Measurements from ENCODE around the gene DPEP3. TPM values are rescaled to one million over a fixed set of nuclear protein-coding genes. Genes with fewer than 3 reads are reported as not detected.

The DPEP3 gene
- total RNA-seq, 1 experiment from 2014 or later: 1.6 TPM

DNA sequence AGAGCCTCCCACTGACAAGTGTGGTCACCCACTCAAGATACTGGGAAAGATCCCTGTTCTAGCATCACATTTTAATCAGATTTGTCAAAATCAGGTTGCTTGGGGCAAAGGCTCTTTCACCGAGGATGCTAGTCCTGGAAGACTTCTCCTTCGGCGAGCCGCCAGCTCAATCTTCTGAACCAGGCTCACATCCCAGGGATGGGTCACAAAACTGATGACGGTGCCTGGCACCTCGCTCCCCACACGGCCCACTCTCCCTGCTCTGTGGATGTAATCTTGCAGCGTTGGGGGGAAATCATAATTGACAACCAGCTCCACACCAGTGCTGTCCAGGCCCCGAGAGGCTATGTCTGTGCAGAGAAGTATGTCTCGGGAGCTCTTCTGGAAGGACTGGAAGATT is 41.2 kb upstream of the DPEP3 start (continued):
- TF ChIP-seq, protein P1, sequence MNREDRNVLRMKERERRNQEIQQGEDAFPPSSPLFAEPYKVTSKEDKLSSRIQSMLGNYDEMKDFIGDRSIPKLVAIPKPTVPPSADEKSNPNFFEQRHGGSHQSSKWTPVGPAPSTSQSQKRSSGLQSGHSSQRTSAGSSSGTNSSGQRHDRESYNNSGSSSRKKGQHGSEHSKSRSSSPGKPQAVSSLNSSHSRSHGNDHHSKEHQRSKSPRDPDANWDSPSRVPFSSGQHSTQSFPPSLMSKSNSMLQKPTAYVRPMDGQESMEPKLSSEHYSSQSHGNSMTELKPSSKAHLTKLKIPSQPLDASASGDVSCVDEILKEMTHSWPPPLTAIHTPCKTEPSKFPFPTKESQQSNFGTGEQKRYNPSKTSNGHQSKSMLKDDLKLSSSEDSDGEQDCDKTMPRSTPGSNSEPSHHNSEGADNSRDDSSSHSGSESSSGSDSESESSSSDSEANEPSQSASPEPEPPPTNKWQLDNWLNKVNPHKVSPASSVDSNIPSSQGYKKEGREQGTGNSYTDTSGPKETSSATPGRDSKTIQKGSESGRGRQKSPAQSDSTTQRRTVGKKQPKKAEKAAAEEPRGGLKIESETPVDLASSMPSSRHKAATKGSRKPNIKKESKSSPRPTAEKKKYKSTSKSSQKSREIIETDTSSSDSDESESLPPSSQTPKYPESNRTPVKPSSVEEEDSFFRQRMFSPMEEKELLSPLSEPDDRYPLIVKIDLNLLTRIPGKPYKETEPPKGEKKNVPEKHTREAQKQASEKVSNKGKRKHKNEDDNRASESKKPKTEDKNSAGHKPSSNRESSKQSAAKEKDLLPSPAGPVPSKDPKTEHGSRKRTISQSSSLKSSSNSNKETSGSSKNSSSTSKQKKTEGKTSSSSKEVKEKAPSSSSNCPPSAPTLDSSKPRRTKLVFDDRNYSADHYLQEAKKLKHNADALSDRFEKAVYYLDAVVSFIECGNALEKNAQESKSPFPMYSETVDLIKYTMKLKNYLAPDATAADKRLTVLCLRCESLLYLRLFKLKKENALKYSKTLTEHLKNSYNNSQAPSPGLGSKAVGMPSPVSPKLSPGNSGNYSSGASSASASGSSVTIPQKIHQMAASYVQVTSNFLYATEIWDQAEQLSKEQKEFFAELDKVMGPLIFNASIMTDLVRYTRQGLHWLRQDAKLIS (CRISPR knock-in tag; IDR thresholded peaks at IDR 0.05; ENCODE audit: borderline replicate concordance): no peak
- TF ChIP-seq, protein P2, sequence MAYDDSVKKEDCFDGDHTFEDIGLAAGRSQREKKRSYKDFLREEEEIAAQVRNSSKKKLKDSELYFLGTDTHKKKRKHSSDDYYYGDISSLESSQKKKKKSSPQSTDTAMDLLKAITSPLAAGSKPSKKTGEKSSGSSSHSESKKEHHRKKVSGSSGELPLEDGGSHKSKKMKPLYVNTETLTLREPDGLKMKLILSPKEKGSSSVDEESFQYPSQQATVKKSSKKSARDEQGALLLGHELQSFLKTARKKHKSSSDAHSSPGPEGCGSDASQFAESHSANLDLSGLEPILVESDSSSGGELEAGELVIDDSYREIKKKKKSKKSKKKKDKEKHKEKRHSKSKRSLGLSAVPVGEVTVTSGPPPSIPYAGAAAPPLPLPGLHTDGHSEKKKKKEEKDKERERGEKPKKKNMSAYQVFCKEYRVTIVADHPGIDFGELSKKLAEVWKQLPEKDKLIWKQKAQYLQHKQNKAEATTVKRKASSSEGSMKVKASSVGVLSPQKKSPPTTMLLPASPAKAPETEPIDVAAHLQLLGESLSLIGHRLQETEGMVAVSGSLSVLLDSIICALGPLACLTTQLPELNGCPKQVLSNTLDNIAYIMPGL (CRISPR knock-in tag; IDR thresholded peaks at IDR 0.05): no peak
- TF ChIP-seq ELF4 (CRISPR knock-in tag; IDR thresholded peaks at IDR 0.05; ENCODE audit: low read depth) (no peak), OVOL2 (CRISPR knock-in tag; IDR thresholded peaks at IDR 0.05; ENCODE audit: borderline replicate concordance) (no peak)
- TF ChIP-seq, protein P3, sequence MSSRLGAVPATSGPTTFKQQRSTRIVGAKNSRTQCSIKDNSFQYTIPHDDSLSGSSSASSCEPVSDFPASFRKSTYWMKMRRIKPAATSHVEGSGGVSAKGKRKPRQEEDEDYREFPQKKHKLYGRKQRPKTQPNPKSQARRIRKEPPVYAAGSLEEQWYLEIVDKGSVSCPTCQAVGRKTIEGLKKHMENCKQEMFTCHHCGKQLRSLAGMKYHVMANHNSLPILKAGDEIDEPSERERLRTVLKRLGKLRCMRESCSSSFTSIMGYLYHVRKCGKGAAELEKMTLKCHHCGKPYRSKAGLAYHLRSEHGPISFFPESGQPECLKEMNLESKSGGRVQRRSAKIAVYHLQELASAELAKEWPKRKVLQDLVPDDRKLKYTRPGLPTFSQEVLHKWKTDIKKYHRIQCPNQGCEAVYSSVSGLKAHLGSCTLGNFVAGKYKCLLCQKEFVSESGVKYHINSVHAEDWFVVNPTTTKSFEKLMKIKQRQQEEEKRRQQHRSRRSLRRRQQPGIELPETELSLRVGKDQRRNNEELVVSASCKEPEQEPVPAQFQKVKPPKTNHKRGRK (CRISPR knock-in tag; IDR thresholded peaks at IDR 0.05; ENCODE audit: borderline replicate concordance): no peak
- TF ChIP-seq, protein P4, sequence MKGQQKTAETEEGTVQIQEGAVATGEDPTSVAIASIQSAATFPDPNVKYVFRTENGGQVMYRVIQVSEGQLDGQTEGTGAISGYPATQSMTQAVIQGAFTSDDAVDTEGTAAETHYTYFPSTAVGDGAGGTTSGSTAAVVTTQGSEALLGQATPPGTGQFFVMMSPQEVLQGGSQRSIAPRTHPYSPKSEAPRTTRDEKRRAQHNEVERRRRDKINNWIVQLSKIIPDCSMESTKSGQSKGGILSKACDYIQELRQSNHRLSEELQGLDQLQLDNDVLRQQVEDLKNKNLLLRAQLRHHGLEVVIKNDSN (CRISPR knock-in tag; IDR thresholded peaks at IDR 0.05): no peak
- TF ChIP-seq, protein P5, sequence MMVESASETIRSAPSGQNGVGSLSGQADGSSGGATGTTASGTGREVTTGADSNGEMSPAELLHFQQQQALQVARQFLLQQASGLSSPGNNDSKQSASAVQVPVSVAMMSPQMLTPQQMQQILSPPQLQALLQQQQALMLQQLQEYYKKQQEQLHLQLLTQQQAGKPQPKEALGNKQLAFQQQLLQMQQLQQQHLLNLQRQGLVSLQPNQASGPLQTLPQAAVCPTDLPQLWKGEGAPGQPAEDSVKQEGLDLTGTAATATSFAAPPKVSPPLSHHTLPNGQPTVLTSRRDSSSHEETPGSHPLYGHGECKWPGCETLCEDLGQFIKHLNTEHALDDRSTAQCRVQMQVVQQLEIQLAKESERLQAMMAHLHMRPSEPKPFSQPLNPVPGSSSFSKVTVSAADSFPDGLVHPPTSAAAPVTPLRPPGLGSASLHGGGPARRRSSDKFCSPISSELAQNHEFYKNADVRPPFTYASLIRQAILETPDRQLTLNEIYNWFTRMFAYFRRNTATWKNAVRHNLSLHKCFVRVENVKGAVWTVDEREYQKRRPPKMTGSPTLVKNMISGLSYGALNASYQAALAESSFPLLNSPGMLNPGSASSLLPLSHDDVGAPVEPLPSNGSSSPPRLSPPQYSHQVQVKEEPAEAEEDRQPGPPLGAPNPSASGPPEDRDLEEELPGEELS (CRISPR knock-in tag; IDR thresholded peaks at IDR 0.05): no peak

DNA sequence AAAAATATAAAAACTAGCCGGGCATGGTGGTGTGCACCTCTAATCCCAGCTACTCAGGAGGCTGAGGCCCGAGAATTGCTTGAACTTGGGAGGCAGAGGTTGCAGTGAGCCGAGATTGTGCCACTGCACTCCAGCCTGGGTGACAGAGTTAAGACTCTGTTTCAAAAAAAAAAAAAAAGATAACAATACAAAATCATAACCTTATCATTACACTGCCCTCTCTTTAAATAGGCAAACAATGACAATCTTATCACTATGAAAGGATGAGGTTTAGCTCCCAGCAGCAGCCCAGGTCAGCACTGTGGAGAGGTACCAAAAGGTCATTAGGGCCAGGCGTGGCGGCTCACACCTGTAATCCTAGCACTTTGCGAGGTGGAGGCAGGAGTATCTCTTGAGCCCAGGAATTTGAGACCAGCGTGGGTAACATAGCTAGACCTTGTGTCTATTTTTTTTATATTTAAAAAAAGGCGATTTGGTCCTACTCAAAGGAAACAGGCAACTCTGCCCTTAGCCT is 38.9 kb upstream of the DPEP3 start:
- ChIA-PET CTCF (interaction anchor here (2.5 kb wide), 1 partner anchor 22 kb away, joined by 6 read pairs; no protein-coding TSS in a partner anchor), POLR2A (no interaction called here)
- Mint-ChIP-seq H3K27ac (no peak overlapping the region), H3K9me3 (no peaks in the 10 kb centered on the region), H3K36me3 (peaks cover 6% of the 10 kb centered on the region; the same call in 1 of the 2 replicates), H3K4me1 (peaks cover 13% of the 10 kb centered on the region), H3K27me3 (ENCODE audit: low read depth) (no peaks in the 10 kb centered on the region; the same call in 1 of the 2 replicates), H3K4me3 (no peak overlapping the region)
- no peak for DNase-seq (ENCODE audit: low spot score)
- no peak for ATAC-seq
- TF ChIP-seq, protein P6, sequence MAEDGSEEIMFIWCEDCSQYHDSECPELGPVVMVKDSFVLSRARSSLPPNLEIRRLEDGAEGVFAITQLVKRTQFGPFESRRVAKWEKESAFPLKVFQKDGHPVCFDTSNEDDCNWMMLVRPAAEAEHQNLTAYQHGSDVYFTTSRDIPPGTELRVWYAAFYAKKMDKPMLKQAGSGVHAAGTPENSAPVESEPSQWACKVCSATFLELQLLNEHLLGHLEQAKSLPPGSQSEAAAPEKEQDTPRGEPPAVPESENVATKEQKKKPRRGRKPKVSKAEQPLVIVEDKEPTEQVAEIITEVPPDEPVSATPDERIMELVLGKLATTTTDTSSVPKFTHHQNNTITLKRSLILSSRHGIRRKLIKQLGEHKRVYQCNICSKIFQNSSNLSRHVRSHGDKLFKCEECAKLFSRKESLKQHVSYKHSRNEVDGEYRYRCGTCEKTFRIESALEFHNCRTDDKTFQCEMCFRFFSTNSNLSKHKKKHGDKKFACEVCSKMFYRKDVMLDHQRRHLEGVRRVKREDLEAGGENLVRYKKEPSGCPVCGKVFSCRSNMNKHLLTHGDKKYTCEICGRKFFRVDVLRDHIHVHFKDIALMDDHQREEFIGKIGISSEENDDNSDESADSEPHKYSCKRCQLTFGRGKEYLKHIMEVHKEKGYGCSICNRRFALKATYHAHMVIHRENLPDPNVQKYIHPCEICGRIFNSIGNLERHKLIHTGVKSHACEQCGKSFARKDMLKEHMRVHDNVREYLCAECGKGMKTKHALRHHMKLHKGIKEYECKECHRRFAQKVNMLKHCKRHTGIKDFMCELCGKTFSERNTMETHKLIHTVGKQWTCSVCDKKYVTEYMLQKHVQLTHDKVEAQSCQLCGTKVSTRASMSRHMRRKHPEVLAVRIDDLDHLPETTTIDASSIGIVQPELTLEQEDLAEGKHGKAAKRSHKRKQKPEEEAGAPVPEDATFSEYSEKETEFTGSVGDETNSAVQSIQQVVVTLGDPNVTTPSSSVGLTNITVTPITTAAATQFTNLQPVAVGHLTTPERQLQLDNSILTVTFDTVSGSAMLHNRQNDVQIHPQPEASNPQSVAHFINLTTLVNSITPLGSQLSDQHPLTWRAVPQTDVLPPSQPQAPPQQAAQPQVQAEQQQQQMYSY (CRISPR knock-in tag; IDR thresholded peaks at IDR 0.05): no peak
- no peak for TF ChIP-seq ZNF416 (CRISPR knock-in tag; IDR thresholded peaks at IDR 0.05)
- no peak for TF ChIP-seq PRRX2 (CRISPR knock-in tag; IDR thresholded peaks at IDR 0.05)
- TF ChIP-seq, protein P7, sequence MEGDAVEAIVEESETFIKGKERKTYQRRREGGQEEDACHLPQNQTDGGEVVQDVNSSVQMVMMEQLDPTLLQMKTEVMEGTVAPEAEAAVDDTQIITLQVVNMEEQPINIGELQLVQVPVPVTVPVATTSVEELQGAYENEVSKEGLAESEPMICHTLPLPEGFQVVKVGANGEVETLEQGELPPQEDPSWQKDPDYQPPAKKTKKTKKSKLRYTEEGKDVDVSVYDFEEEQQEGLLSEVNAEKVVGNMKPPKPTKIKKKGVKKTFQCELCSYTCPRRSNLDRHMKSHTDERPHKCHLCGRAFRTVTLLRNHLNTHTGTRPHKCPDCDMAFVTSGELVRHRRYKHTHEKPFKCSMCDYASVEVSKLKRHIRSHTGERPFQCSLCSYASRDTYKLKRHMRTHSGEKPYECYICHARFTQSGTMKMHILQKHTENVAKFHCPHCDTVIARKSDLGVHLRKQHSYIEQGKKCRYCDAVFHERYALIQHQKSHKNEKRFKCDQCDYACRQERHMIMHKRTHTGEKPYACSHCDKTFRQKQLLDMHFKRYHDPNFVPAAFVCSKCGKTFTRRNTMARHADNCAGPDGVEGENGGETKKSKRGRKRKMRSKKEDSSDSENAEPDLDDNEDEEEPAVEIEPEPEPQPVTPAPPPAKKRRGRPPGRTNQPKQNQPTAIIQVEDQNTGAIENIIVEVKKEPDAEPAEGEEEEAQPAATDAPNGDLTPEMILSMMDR (IDR thresholded peaks at IDR 0.05): no peak
- no peak for TF ChIP-seq IRF2 (CRISPR knock-in tag; IDR thresholded peaks at IDR 0.05; ENCODE audit: borderline replicate concordance, low read depth)
- no peak for TF ChIP-seq RELA (CRISPR knock-in tag; IDR thresholded peaks at IDR 0.05; ENCODE audit: borderline replicate concordance)
- TF ChIP-seq NFYB (CRISPR knock-in tag; conservative IDR thresholded peaks at IDR 0.05; ENCODE audit: low read depth): no peak
- TF ChIP-seq TEAD4 (CRISPR knock-in tag; IDR thresholded peaks at IDR 0.05): no peak
- no peak for TF ChIP-seq SMAD4 (CRISPR knock-in tag; IDR thresholded peaks at IDR 0.05)
- TF ChIP-seq, protein P8, sequence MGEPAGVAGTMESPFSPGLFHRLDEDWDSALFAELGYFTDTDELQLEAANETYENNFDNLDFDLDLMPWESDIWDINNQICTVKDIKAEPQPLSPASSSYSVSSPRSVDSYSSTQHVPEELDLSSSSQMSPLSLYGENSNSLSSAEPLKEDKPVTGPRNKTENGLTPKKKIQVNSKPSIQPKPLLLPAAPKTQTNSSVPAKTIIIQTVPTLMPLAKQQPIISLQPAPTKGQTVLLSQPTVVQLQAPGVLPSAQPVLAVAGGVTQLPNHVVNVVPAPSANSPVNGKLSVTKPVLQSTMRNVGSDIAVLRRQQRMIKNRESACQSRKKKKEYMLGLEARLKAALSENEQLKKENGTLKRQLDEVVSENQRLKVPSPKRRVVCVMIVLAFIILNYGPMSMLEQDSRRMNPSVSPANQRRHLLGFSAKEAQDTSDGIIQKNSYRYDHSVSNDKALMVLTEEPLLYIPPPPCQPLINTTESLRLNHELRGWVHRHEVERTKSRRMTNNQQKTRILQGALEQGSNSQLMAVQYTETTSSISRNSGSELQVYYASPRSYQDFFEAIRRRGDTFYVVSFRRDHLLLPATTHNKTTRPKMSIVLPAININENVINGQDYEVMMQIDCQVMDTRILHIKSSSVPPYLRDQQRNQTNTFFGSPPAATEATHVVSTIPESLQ (CRISPR knock-in tag; IDR thresholded peaks at IDR 0.05): no peak
- no peak for TF ChIP-seq RORB (CRISPR knock-in tag; IDR thresholded peaks at IDR 0.05)

Data from WTC11 (cell line).